Common myeloid progenitor, CD34-positive (primary cell): ENCODE data around the gene SIGLECL1.

ENCODE experiments used
- CTCF ChIA-PET: fragments of 350-600 bp; sonication (Branson Sonifier 250); formaldehyde crosslinking; loops from one replicate; lab custom pipeline; 2021; ENCODE audit warnings: antibody characterized with exemption; lab: Charles Lee
- POLR2A ChIA-PET: fragments of 350-600 bp; sonication (Branson Sonifier 250); formaldehyde crosslinking; loops from one replicate; lab custom pipeline; 2021; ENCODE audit warnings: antibody characterized with exemption; lab: Charles Lee
- DNase-seq, 3 donors: peaks; one replicate each; pipeline versions ENCODE4 v3.0.0 to v3.0.0-alpha.2; 2013
- H3K27ac ChIP-seq, 2 experiments: 1 replicate in 1 of 2; 2 replicates in 1 of 2; pipeline ENCODE4 v1.7.0; 2013; ENCODE audit warnings: inconsistent platforms in 2 of 2, low read length in 2 of 2, mild to moderate bottlenecking in 2 of 2, low read depth in 1 of 2, moderate library complexity in 1 of 2; ENCODE audit not compliant: severe bottlenecking in 2 of 2, insufficient read depth in 1 of 2, poor library complexity in 1 of 2
- H3K27me3 ChIP-seq, 5 experiments: replicated peaks in 2 of 5; 1 replicate in 3 of 5; 2 replicates in 2 of 5; pipeline versions ENCODE4 v1.6.1 to v1.7.0; 2013; ENCODE audit warnings: low read length in 4 of 5, mild to moderate bottlenecking in 2 of 5, moderate library complexity in 2 of 5, inconsistent platforms in 1 of 5; ENCODE audit not compliant: insufficient read depth in 5 of 5, control insufficient read depth in 4 of 5
- H3K36me3 ChIP-seq, 4 experiments: 1 replicate in 2 of 4; 2 replicates in 2 of 4; pipeline versions ENCODE4 v1.6.1 to v1.7.0; 2013; ENCODE audit warnings: low read length in 3 of 4, control low read depth in 1 of 4, mild to moderate bottlenecking in 1 of 4; ENCODE audit not compliant: control insufficient read depth in 4 of 4, insufficient read depth in 4 of 4
- H3K4me1 ChIP-seq, 4 experiments: 1 replicate in 3 of 4; 2 replicates in 1 of 4; pipeline versions ENCODE4 v1.6.1 to v1.7.1; 2013; ENCODE audit warnings: low read length in 3 of 4, mild to moderate bottlenecking in 3 of 4, control low read depth in 1 of 4, inconsistent platforms in 1 of 4, moderate library complexity in 1 of 4; ENCODE audit not compliant: control insufficient read depth in 4 of 4, insufficient read depth in 4 of 4; ENCODE audit errors: control extremely low read depth in 1 of 4
- H3K4me3 ChIP-seq, 7 experiments: 1 replicate in 4 of 7; 2 replicates in 3 of 7; pipeline versions ENCODE4 v1.5.1 to v1.7.0; 2013; ENCODE audit warnings: mild to moderate bottlenecking in 7 of 7, low read length in 6 of 7, moderate library complexity in 6 of 7, inconsistent platforms in 2 of 7, low read depth in 2 of 7, control low read depth in 1 of 7; ENCODE audit not compliant: insufficient read depth in 4 of 7, control insufficient read depth in 1 of 7; ENCODE audit errors: extremely low read depth in 1 of 7
- H3K9me3 ChIP-seq, 5 experiments: 1 replicate in 4 of 5; 2 replicates in 1 of 5; pipeline versions ENCODE4 v1.6.1 to v1.7.1; 2013; ENCODE audit warnings: low read length in 4 of 5, mild to moderate bottlenecking in 2 of 5, inconsistent platforms in 1 of 5, low read depth in 1 of 5, moderate library complexity in 1 of 5; ENCODE audit not compliant: control insufficient read depth in 4 of 5, insufficient read depth in 2 of 5; ENCODE audit errors: control extremely low read depth in 1 of 5
- WGBS: methylation state at CpG from one replicate; pipeline ENCODE4 v1.1.5; 2013; ENCODE audit not compliant: insufficient coverage; 5-methylcytosine and 5-hydroxymethylcytosine counted together

SIGLECL1 gene

GRCh38 chr19:51277112-51277511, 26.2 kb downstream of the SIGLECL1 start:
- peaks cover 0 to 4% (median 2%) of the 10 kb centered on the region in 5 experiments for H3K27me3 ChIP-seq
- H3K4me1 ChIP-seq: peaks cover 0 to 9% (median 8%) of the 10 kb centered on the region in 4 experiments
- H3K27ac ChIP-seq: no peak overlapping the region
- no CpG with 5 or more reads among the region's 3 CpGs for WGBS
- no peaks in the 10 kb centered on the region for H3K36me3 ChIP-seq
- no peak for DNase-seq
- peaks cover 0 to 8% (median 0%) of the 10 kb centered on the region in 5 experiments for H3K9me3 ChIP-seq
- POLR2A ChIA-PET: no interaction called here
- CTCF ChIA-PET: interaction anchor here (0.9 to 1.0 kb wide), 2 partner anchors 17 to 19 kb away, joined by 5 read pairs; no protein-coding TSS in a partner anchor
- H3K4me3 ChIP-seq: no peak overlapping the region

- POLR2A ChIA-PET: no interaction called here
- no peaks in the 10 kb centered on the region for H3K4me1 ChIP-seq
- no peaks in the 10 kb centered on the region for H3K36me3 ChIP-seq
- no peak overlapping the region for H3K27ac ChIP-seq
- peaks cover 0 to 8% (median 3%) of the 10 kb centered on the region in 5 experiments for H3K27me3 ChIP-seq
- peaks cover 2 to 8% (median 2%) of the 10 kb centered on the region in 5 experiments for H3K9me3 ChIP-seq
- CTCF ChIA-PET: interaction anchor here (1.5 kb wide), 1 partner anchor 21 kb away, joined by 4 read pairs; no protein-coding TSS in a partner anchor
- no peak for DNase-seq
- WGBS: 88% methylated on average over 1 of the region's 4 CpGs
- H3K4me3 ChIP-seq: no peak overlapping the region
Measured at GRCh38 chr19:51282335-51282734, 31.5 kb downstream of the SIGLECL1 start.

GRCh38 chr19:51285682-51286081, 34.8 kb downstream of the SIGLECL1 start:
- DNase-seq: no peak
- CTCF ChIA-PET: no interaction called here
- POLR2A ChIA-PET: no interaction called here
- H3K36me3 ChIP-seq: no peaks in the 10 kb centered on the region
- H3K27ac ChIP-seq: no peak overlapping the region
- no peak overlapping the region for H3K4me3 ChIP-seq
- peaks cover 2% of the 10 kb centered on the region in 5 experiments for H3K9me3 ChIP-seq
- H3K4me1 ChIP-seq: no peaks in the 10 kb centered on the region
- WGBS: no CpG with 5 or more reads among the region's 3 CpGs
- H3K27me3 ChIP-seq: peaks cover 0 to 8% (median 6%) of the 10 kb centered on the region in 5 experiments

- CTCF ChIA-PET: no interaction called here
- 100% methylated on average over 1 of the region's 1 CpG for WGBS
- POLR2A ChIA-PET: no interaction called here
- Histone ChIP-seq H3K4me1 (no peaks in the 10 kb centered on the region), H3K4me3 (no peak overlapping the region), H3K27me3 (peaks cover 0 to 8% (median 6%) of the 10 kb centered on the region in 5 experiments), H3K36me3 (no peaks in the 10 kb centered on the region), H3K27ac (no peak overlapping the region), H3K9me3 (peaks cover 0 to 2% (median 0%) of the 10 kb centered on the region in 5 experiments)
- DNase-seq: no peak
Measured at GRCh38 chr19:51289635-51290034, 38.8 kb downstream of the SIGLECL1 start.

GRCh38 chr19:51292971-51293370, 42.1 kb downstream of the SIGLECL1 start:
- no peaks in the 10 kb centered on the region for H3K36me3 ChIP-seq
- no peak overlapping the region for H3K27ac ChIP-seq
- peaks cover 0 to 8% (median 2%) of the 10 kb centered on the region in 5 experiments for H3K27me3 ChIP-seq
- no peak overlapping the region for H3K4me3 ChIP-seq
- CTCF ChIA-PET: interaction anchor here (1.6 kb wide), 1 partner anchor 8 kb away, joined by 4 read pairs; no protein-coding TSS in a partner anchor
- DNase-seq: no peak
- 70% methylated on average over 10 of the region's 11 CpGs for WGBS
- POLR2A ChIA-PET: no interaction called here
- no peaks in the 10 kb centered on the region for H3K4me1 ChIP-seq
- no peaks in the 10 kb centered on the region for H3K9me3 ChIP-seq

GRCh38 chr19:51293571-51294210, 42.8 kb downstream of the SIGLECL1 start:
- POLR2A ChIA-PET: no interaction called here
- Histone ChIP-seq H3K36me3 (no peaks in the 10 kb centered on the region), H3K4me1 (no peaks in the 10 kb centered on the region), H3K9me3 (no peaks in the 10 kb centered on the region), H3K27me3 (peaks cover 0 to 4% (median 2%) of the 10 kb centered on the region in 5 experiments), H3K27ac (no peak overlapping the region), H3K4me3 (no peak overlapping the region)
- 95% methylated on average over 13 of the region's 14 CpGs for WGBS
- CTCF ChIA-PET: interaction anchor here (1.1 kb wide), 1 partner anchor 145 kb away, joined by 3 read pairs; no protein-coding TSS in a partner anchor
- no peak for DNase-seq
